Panc1 (cell line): ENCODE results near the gene EPHB6.

Source experiments
- CTCF ChIP-seq: fragments of 450-650 bp; IDR thresholded peaks from 2 replicates; pipeline ENCODE4 v1.5.1; 2017; ENCODE audit warnings: mild to moderate bottlenecking
- POLR2AphosphoS5 ChIP-seq: IDR thresholded peaks from 2 replicates; pipeline ENCODE4 v1.6.1; 2012; ENCODE audit warnings: mild to moderate bottlenecking, low read depth, low read length, moderate library complexity
- REST ChIP-seq, 2 experiments: IDR thresholded peaks; 2 replicates each; pipeline ENCODE4 v1.6.1; 2011 to 2012; ENCODE audit warnings: low read depth in 2 of 2, control low read depth in 1 of 2, low read length in 1 of 2, mild to moderate bottlenecking in 1 of 2, moderate library complexity in 1 of 2; ENCODE audit not compliant: insufficient read depth in 1 of 2
- SIN3A ChIP-seq: IDR thresholded peaks from 2 replicates; pipeline ENCODE4 v1.6.1; 2012; ENCODE audit warnings: low read depth, mild to moderate bottlenecking, low read length, moderate library complexity, borderline replicate concordance; ENCODE audit not compliant: insufficient read depth

GRCh38 chr7:142905759-142906158, 50.9 kb downstream of the EPHB6 start:
- TF ChIP-seq CTCF (no peak), POLR2AphosphoS5 (no peak), REST (IDR thresholded peaks at IDR 0.05; ENCODE audit: insufficient read depth in 1 of 2, low read depth in 2 of 2, low read length in 1 of 2) (no peak), SIN3A (no peak)
